A172 (cell line): ENCODE data around the gene HPS4. TPM values are rescaled to one million over a fixed set of nuclear protein-coding genes. Genes with fewer than 3 reads are reported as not detected.
"Not testable (repeated sequence)": the region's sequence is repeated elsewhere in the genome, so short reads cannot be mapped to it uniquely, and the experiment has no call there.

Experiments
- DNase-seq: peaks from one replicate; pipeline ENCODE4 v3.0.0-alpha.2; 2015; ENCODE audit warnings: low spot score
- total RNA-seq: library from RNA; depleted of rRNA; stranded (reverse); fragments of >200 nt; shearing (Covaris generic); gene quantifications from 2 replicates; pipeline ENCODE4 v1.2.3, GENCODE V29; 2014; rRNA removed

HPS4 gene
- total RNA-seq, 1 experiment from 2014 or later = 20.4 TPM

GRCh38 chr22:26414347-26414746 is 69.2 kb downstream of the HPS4 start:
- DNase-seq = no peak

- no peak for DNase-seq
Measured at GRCh38 chr22:26410386-26410785, 73.2 kb downstream of the HPS4 start.

GRCh38 chr22:26409719-26410335 is 73.8 kb downstream of the HPS4 start:
- DNase-seq = no peak

GRCh38 chr22:26408562-26409220 is 74.9 kb downstream of the HPS4 start:
- not testable (repeated sequence) for DNase-seq

GRCh38 chr22:26406118-26406517 is 77.5 kb downstream of the HPS4 start:
- peak; percentile 40 for DNase-seq

- DNase-seq = no peak
Measured at GRCh38 chr22:26404851-26405421, 78.6 kb downstream of the HPS4 start.

GRCh38 chr22:26401726-26402125 is 81.9 kb downstream of the HPS4 start:
- DNase-seq = no peak

Other genes with a start within 250 kb of the HPS4 start
- 4.0 and 4.5 TPM in 2 replicates for gene ASPHD2, start 54.5 kb downstream of the HPS4 start, total RNA-seq
- gene SRRD, start 94 bp upstream of the HPS4 start, total RNA-seq = 19.2 and 24.1 TPM in 2 replicates
- gene TFIP11, start 28.7 kb upstream of the HPS4 start, total RNA-seq = 21.1 and 23.1 TPM in 2 replicates
- gene TPST2, start 106.3 kb upstream of the HPS4 start, total RNA-seq = 5.5 and 9.5 TPM in 2 replicates
- not detected in 2 replicates for gene CRYBB1, start 134.2 kb upstream of the HPS4 start, total RNA-seq
- gene CRYBA4, start 138.2 kb upstream of the HPS4 start, total RNA-seq = not detected in 2 replicates
- 1.9 and 2.2 TPM in 2 replicates for gene MIAT, start 173.8 kb upstream of the HPS4 start, total RNA-seq